Esophagus squamous epithelium (tissue), 5 donors: ENCODE data around the gene GSX1. TPM values are rescaled to one million over a fixed set of nuclear protein-coding genes. Genes with fewer than 3 reads are reported as not detected.

Source experiments
- DNase-seq: peaks from one replicate; lab custom pipeline; 2025; lab: John Stamatoyannopoulos, UW
- H3K27ac ChIP-seq, 4 donors: fragments of 200-600 bp; sonication (generic); one replicate each; pipeline ENCODE4 v1.5.1; 2016 to 2019; ENCODE audit warnings: mild to moderate bottlenecking in 1 of 4
- H3K27me3 ChIP-seq, 4 donors: fragments of 200-600 bp; sonication (generic); 1 replicate in 3 of 4; 2 replicates in 1 of 4; pipeline versions ENCODE4 v1.5.1 to v1.6.0; 2017 to 2021; ENCODE audit warnings: antibody characterized with exemption in 1 of 4
- H3K36me3 ChIP-seq, 3 donors: fragments of 200-600 bp; sonication (generic); one replicate each; pipeline ENCODE4 v1.5.1; 2016 to 2019
- H3K4me1 ChIP-seq, 3 donors: fragments of 200-600 bp; sonication (generic); one replicate each; pipeline ENCODE4 v1.5.1; 2017 to 2019
- H3K4me3 ChIP-seq, 4 donors: fragments of 200-600 bp; sonication (generic); 1 replicate in 3 of 4; 2 replicates in 1 of 4; pipeline ENCODE4 v1.5.1; 2016 to 2019; ENCODE audit warnings: mild to moderate bottlenecking in 2 of 4, moderate library complexity in 1 of 4
- H3K9me3 ChIP-seq, 3 donors: fragments of 200-600 bp; sonication (generic); one replicate each; pipeline ENCODE4 v1.5.1; 2016 to 2019
- CTCF ChIP-seq, 6 experiments: fragments of 450-650 bp in 4 of 6; fragments of 200-600 bp in 2 of 6; sonication (generic) in 2 of 6; IDR thresholded peaks; one replicate each; pipeline ENCODE4 v1.5.1; 2016 to 2019; ENCODE audit warnings: antibody characterized with exemption in 6 of 6, mild to moderate bottlenecking in 4 of 6, moderate library complexity in 4 of 6
- POLR2A ChIP-seq, 4 donors: fragments of 450-650 bp; IDR thresholded peaks; one replicate each; pipeline ENCODE4 v1.6.1; 2017; ENCODE audit warnings: antibody characterized with exemption in 4 of 4, mild to moderate bottlenecking in 4 of 4, moderate library complexity in 3 of 4
- WGBS, 2 donors: methylation state at CpG; one replicate each; pipeline ENCODE4 v1.1.5; 2018; 5-methylcytosine and 5-hydroxymethylcytosine counted together
- intact Hi-C: fragments of 100-400 bp; cut with DNase I; formaldehyde crosslinking; loops from one replicate; pipeline ENCODE4 v1.15.0; 2022
- total RNA-seq, 4 donors: library from RNA; depleted of rRNA; stranded (reverse); fragments of >200 nt; gene quantifications; one replicate each; pipeline ENCODE4 v1.1.0, GENCODE V29; 2016
- donor health status: DM: yes; HTN: yes; CAD: no.

GSX1 gene
- total RNA-seq, 4 donors from 2014 or later, result not detected

- Histone ChIP-seq H3K36me3 (no peaks in the 10 kb centered on the region), H3K27ac (no peak overlapping the region), H3K4me1 (peaks cover 0 to 10% (median 0%) of the 10 kb centered on the region in 3 donors), H3K9me3 (no peaks in the 10 kb centered on the region), H3K27me3 (peaks cover 0 to 92% (median 18%) of the 10 kb centered on the region in 4 donors), H3K4me3 (no peak overlapping the region)
- 5 to 7% methylated on average over 17 of the region's 17 CpGs for WGBS, 2 donors
- DNase-seq, result no peak
- intact Hi-C loops, result loop anchor here (10.0 kb wide), 1 partner anchor 288 kb away; no protein-coding TSS in a partner anchor
- TF ChIP-seq CTCF (IDR thresholded peaks at IDR 0.05) (no peak), POLR2A (IDR thresholded peaks at IDR 0.05) (no peak)
These were observed 30.1 kb downstream of the GSX1 start for GRCh38 chr13:27822258-27822872.

GRCh38 chr13:27822873-27823311 lies 30.6 kb downstream of the GSX1 start:
- no peak for DNase-seq
- no peaks in the 10 kb centered on the region for H3K36me3 ChIP-seq
- H3K27ac ChIP-seq, result no peak overlapping the region
- H3K4me3 ChIP-seq, result no peak overlapping the region
- WGBS, 2 donors, result 2 to 9% methylated on average over 18 of the region's 18 CpGs
- peaks cover 0 to 10% (median 0%) of the 10 kb centered on the region in 3 donors for H3K4me1 ChIP-seq
- TF ChIP-seq POLR2A (IDR thresholded peaks at IDR 0.05) (no peak), CTCF (IDR thresholded peaks at IDR 0.05) (no peak)
- intact Hi-C loops, result loop anchor here (10.0 kb wide), 1 partner anchor 288 kb away; no protein-coding TSS in a partner anchor
- H3K9me3 ChIP-seq, result no peaks in the 10 kb centered on the region
- H3K27me3 ChIP-seq, result peaks cover 0 to 93% (median 18%) of the 10 kb centered on the region in 4 donors

GRCh38 chr13:27824121-27824520 lies 31.8 kb downstream of the GSX1 start:
- no peaks in the 10 kb centered on the region for H3K36me3 ChIP-seq
- intact Hi-C loops, result loop anchor here (10.0 kb wide), 1 partner anchor 289 kb away; no protein-coding TSS in a partner anchor
- TF ChIP-seq POLR2A (IDR thresholded peaks at IDR 0.05) (no peak), CTCF (IDR thresholded peaks at IDR 0.05) (no peak)
- no peaks in the 10 kb centered on the region for H3K9me3 ChIP-seq
- H3K27ac ChIP-seq, result no peak overlapping the region
- peaks cover 0 to 10% (median 0%) of the 10 kb centered on the region in 3 donors for H3K4me1 ChIP-seq
- DNase-seq, result no peak
- H3K4me3 ChIP-seq, result no peak overlapping the region
- peaks cover 0 to 95% (median 18%) of the 10 kb centered on the region in 4 donors for H3K27me3 ChIP-seq
- WGBS, 2 donors, result 6 to 19% methylated on average over 3 of the region's 3 CpGs

- no peak for DNase-seq
- peaks cover 0 to 94% (median 17%) of the 10 kb centered on the region in 4 donors for H3K27me3 ChIP-seq
- 15 to 19% methylated on average over 5 of the region's 5 CpGs for WGBS, 2 donors
These were observed 32.8 kb downstream of the GSX1 start for GRCh38 chr13:27825072-27825471.

More at GRCh38 chr13:27825072-27825471, 32.8 kb downstream of the GSX1 start:
- Histone ChIP-seq H3K27ac (no peak overlapping the region), H3K9me3 (no peaks in the 10 kb centered on the region), H3K4me1 (peaks cover 0 to 15% (median 4%) of the 10 kb centered on the region in 3 donors), H3K36me3 (no peaks in the 10 kb centered on the region), H3K4me3 (no peak overlapping the region)
- intact Hi-C loops, result loop anchor here (5.0 to 10.0 kb wide), 2 partner anchors 290 to 448 kb away; no protein-coding TSS in a partner anchor
- TF ChIP-seq CTCF (IDR thresholded peaks at IDR 0.05) (no peak), POLR2A (IDR thresholded peaks at IDR 0.05) (no peak)
